ENCODE measurements around the gene RFX1.

RFX1 gene

GRCh38 chr19:13961826-13962698 lies 44.1 kb downstream of the RFX1 start:
- DNase-seq, result no peak

- no peak for DNase-seq
Measured at GRCh38 chr19:13960863-13961784, 45.0 kb downstream of the RFX1 start.

- DNase-seq, result no peak
Measured at GRCh38 chr19:13959962-13960862, 45.9 kb downstream of the RFX1 start.

DNA sequence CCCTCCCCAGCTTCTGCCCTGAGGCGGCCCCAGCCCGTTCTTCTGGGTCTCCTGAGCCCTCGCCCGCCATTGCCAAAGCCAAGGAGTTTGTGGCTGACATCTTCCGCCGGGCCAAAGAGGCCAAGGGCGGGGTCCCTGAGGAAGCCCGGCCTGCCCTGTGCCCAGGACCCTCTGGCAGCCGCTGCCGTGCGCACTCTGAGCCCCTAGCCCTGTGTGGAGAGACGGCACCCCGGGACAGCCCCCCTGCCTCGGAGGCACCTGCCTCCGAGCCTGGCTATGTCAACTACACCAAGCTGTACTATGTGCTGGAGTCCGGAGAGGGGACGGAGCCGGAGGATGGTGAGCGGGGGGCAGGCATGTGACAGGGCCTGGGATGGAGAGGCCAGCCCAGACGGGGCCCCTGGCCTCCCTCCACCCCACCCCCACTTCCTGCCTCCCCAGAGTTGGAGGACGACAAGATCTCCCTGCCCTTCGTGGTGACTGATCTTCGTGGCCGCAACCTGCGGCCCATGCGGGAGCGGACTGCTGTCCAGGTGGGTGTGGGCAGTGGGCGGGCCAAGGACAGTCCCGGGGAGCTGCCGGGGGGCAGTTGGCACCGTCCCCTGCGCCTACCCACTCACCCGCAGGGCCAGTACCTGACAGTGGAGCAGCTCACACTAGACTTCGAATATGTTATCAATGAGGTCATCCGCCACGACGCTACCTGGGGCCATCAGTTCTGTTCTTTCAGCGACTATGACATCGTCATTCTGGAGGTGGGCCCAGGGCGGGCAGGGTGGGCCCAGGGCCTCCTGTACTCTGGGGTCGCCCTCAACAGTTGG lies 46.8 kb downstream of the RFX1 start:
- no peak for DNase-seq

GRCh38 chr19:13958043-13958442 lies 48.1 kb downstream of the RFX1 start:
- DNase-seq, result no peak

- DNase-seq, result no peak
Measured at GRCh38 chr19:13957051-13957450, 49.1 kb downstream of the RFX1 start.

- no peak for DNase-seq
Measured at GRCh38 chr19:13956365-13956744, 49.8 kb downstream of the RFX1 start.

DNA sequence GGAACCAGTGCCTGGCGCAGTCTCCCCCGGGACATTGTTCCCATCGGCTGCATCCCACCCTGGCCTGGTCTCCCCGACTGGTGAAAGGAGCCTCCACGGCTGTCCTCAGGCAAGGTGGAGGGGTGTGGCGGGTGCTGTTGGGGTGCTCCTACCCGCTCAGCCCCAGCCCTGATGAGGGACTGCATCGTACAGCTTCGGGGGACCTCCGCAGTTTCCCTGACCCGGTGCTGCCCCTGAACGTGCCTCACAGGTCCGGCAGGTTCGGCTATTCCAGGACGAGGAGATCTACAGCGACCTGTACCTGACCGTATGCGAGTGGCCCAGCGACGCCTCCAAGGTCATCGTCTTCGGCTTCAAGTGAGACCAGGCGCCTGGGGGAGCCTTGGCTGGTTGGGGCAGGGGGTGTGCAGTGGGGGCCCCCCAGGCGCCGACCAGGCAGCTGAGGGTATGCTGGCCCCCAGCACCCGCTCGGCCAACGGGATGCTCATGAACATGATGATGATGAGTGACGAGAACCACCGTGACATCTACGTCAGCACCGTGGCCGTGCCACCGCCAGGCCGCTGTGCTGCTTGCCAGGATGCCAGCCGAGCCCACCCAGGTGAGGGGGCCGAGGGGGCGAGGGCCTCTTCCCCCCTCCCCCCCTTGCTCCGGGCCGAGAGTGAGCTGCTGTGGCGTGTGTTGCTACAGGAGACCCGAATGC lies 50.3 kb downstream of the RFX1 start:
- no peak for DNase-seq

DNA sequence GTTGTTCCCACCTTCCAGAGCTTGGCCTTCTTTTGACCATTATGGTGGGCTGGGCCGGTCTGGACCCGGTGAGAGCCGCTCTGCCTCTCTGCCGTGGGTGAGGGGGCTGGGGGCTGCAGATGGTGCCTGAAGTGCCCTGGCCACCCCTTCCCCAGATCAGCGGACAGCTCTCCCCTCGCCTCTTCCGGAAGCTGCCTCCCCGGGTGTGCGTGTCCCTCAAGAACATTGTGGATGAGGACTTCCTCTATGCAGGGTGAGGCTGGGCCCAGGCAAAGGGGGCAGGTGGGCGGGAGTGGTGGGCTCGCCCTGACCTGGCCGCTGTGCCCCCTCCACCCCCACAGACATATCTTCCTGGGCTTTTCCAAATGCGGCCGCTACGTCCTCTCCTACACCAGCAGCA lies 51.9 kb downstream of the RFX1 start:
- no peak for DNase-seq

- peak in 3 of 58 donors; percentile 5 to 34 (median 20) for DNase-seq
Measured at GRCh38 chr19:13952931-13953531, 53.1 kb downstream of the RFX1 start.

DNA sequence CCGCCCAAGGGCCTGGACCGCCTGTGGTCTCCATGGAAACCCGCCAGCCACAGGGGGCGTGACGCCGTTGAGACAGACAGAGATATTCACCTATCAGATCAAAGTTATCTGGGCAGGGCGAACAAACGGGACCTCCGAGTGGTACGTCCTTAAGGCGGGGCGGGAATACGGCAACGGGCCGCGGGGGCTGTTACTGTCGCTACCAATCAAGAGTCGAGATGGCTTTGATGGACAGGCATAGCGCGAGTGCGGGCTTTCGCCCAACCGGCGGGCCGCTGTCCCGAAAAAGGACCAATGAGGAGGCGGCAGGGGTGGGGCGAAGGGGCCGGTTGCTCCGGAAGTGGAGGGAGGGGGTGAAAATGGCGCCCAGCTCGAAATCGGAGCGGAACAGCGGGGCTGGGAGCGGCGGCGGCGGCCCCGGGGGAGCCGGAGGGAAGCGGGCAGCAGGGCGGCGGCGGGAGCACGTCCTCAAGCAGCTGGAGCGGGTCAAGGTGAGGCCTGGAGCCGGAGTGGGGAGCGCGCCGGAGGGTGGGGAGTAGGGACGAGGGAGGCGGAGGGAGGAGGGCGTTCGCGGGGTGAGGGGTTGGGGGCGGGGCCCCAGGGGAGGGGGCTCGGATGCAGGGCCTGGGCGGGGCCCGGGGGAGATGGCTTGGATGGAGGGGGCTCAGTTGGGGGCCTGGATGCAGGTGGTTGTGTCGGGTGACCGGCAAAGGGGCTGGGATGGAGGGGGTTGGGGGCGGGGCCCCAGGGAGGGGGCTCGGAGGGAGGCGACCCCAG lies 53.8 kb downstream of the RFX1 start, which contains the start of gene DCAF15:
DCAF15 (plus strand) TSS at position 356 of the 777 bp plus-strand sequence; CDS start at position 360, 4 bp downstream.
- peak; percentile 81 to 100 (median 99) for DNase-seq

DNA sequence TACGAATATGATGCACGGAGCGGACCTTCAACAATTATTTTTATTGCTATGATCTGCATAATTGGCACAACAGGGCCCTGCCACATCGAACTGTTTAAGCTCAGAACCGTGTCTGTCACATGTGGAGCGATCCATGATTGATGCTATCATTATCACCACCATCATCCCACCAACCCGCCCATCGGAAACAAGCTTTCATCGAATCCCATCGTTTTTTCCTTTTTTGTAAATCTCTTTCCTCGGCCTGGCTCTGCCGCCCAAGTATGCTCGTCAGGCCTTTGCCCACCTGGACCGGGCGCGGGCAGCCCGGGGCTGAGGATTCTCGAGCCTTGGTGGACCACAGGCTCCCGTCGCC lies 54.3 kb downstream of the RFX1 start:
- no peak for DNase-seq

- no peak for DNase-seq
Measured at GRCh38 chr19:13951043-13951442, 55.1 kb downstream of the RFX1 start.

DNA sequence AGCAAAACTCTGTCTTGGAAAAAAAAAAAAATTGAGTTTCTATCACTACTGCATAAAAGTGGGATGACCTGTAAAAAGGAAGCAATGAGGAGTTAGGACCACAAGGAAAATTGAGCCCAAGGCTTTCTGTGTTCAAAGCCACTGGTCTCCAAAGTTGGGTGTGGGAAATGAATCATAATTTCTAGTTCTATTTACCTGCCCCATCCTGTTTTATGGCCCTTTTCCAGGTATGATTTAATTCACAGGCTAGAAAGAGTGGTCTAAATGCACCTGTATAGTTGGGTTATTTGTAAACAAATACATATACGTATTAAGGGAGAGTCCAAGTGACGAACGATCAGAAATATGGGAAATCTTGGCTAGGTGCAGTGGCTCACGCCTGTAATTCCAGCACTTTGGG lies 59.7 kb downstream of the RFX1 start:
- no peak for DNase-seq

DNA sequence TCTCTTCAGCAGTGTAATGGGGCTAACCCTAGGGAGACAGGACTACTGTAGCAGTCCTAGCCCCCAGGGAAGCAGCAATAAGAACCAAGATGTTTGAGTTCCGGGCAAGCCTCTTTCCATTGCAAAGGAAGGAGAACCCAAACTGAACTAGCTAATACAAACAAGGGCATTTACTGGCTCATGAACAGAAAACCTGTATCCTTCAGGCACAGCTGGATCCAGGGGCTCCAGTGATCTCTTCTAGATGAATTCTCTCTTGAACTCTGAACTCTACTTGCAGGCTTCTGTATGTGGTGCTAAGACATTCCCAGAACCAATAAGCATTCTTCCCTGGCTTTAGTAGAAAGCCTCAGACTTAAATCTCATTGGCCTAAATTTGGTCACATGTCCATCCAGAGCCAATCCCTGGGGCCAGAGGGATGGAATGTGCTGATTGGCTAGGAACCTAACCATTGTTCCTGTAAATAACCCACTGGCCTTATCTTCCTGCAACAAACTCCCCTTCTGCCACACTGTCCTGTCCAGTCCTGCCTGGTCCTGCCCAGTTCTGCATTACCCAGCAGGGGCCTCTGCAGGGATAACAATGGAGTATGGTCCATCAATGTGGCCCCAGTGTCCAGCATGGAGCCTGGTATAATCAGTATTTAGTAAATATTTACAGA lies 64.0 kb downstream of the RFX1 start:
- DNase-seq, result no peak

DNA sequence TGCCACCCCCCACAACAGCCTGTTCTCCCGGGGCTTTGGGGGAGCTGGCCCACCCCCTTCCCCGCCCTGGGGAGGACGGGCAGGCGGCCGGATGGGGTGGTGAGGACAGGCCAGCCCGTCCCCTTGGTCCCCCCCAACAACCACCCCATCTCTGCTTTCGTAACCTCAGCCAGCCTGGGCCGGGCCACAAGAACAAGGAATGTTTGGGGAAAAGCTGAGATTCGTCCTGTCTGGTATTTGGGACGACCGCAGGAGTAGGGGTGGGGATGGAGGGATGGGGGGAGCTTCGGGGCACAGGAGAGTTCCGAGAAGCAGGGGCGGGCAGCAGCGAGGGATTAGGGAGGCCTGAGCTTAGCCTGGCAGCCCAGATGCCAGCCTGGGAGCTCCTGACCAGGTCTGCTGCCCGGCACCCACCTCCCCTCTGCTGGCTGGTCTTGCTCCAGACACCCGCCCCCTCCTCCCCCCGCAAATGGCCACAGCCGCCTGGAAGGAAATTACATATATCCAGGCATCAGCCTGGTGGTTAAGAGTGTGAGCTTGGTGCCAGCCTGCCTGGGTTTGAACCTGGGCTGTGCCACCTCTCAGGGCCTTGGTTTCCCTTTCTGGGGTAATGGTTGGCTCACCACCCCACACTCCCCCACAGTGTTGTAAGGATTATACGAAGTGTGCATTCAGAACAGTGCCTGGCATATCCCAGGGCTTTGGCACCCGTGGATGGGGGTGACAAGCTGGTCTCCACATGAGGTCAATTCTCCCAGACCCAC lies 67.6 kb downstream of the RFX1 start, which contains the start of gene PODNL1:
PODNL1 (minus strand) TSS at position 117 of the 764 bp plus-strand sequence. CDS start 236 bp downstream, outside the sequence.
- DNase-seq, result peak in 3 of 58 donors; percentile 4 to 31 (median 16)

Data from anterior cingulate cortex (tissue), 58 donors.